GM12878 (cell line): Measurements from ENCODE around the gene SHH. TPM values are rescaled to one million over a fixed set of nuclear protein-coding genes. Genes with fewer than 3 reads are reported as not detected.

Experiments used
- ATAC-seq: fragments of 200-7000 bp; cut with Tn5 transposase; 3 replicates; pipeline ENCODE4 v1.9.1; 2020; ENCODE audit warnings: mild to moderate bottlenecking, moderate library complexity
- BruUV-seq: library from RNA; stranded (reverse); fragments of 400-500 nt; replicated peaks from 2 replicates; lab custom pipeline; 2021; lab: Mats Ljungman, UMichigan
- CTCF ChIA-PET: fragments of 300-600 bp; sonication (Branson Sonifier 250); formaldehyde crosslinking; extraction: SDS; loops from one replicate; lab custom pipeline; 2021; ENCODE audit warnings: inconsistent platforms; lab: Yijun Ruan, JAX
- POLR2A ChIA-PET: fragments of 350-600 bp; formaldehyde crosslinking; extraction: SDS; loops from one replicate; lab custom pipeline; 2021; ENCODE audit warnings: inconsistent platforms; lab: Charles Lee
- RAD21 ChIA-PET: fragments of 300-600 bp; sonication (Branson Sonifier 250); formaldehyde crosslinking; loops from one replicate; lab custom pipeline; 2023; ENCODE audit warnings: antibody characterized with exemption; ENCODE audit not compliant: unreplicated experiment; lab: Charles Lee
- SMC1A ChIA-PET: fragments of 300-600 bp; sonication (Branson Sonifier 250); formaldehyde crosslinking; loops from one replicate; lab custom pipeline; 2023; ENCODE audit not compliant: unreplicated experiment, uncharacterized antibody; lab: Charles Lee
- DNase-seq: peaks from one replicate; pipeline ENCODE4 v3.0.0-alpha.2; 2011; ENCODE audit warnings: low read depth, low spot score
- FAIRE-seq: peaks from 3 replicates; lab custom pipeline; 2011; peaks lifted over from hg19 to GRCh38; lab: Jason Lieb, UNC
- H2AFZ ChIP-seq: 2 replicates; pipeline ENCODE4 v1.6.0; 2011; ENCODE audit warnings: low read depth, low read length, control low read depth; ENCODE audit not compliant: control insufficient read depth
- H3K27ac ChIP-seq: 2 replicates; pipeline ENCODE4 v1.5.1; 2011; ENCODE audit warnings: control low read depth; ENCODE audit not compliant: control insufficient read depth, insufficient read depth
- H3K27me3 ChIP-seq, 2 experiments: replicated peaks in 1 of 2; 2 replicates each; pipeline versions ENCODE4 v1.6.0 to v1.6.1; 2011; ENCODE audit warnings: low read length in 1 of 2; ENCODE audit not compliant: control insufficient read depth in 2 of 2, insufficient read depth in 2 of 2
- H3K36me3 ChIP-seq, 2 experiments: 2 replicates each; pipeline ENCODE4 v1.5.1; 2011; ENCODE audit warnings: low read length in 1 of 2; ENCODE audit not compliant: control insufficient read depth in 2 of 2, insufficient read depth in 2 of 2
- H3K4me1 ChIP-seq: 2 replicates; pipeline ENCODE4 v1.6.1; 2011; ENCODE audit warnings: mild to moderate bottlenecking, low read length, moderate library complexity, mixed read lengths; ENCODE audit not compliant: control insufficient read depth, insufficient read depth
- H3K4me2 ChIP-seq: 2 replicates; pipeline ENCODE4 v1.6.0; 2011; ENCODE audit warnings: control low read depth; ENCODE audit not compliant: control insufficient read depth, insufficient read depth
- H3K4me3 ChIP-seq: fragments of 200-600 bp; sonication (generic); 2 replicates; pipeline ENCODE4 v1.5.1; 2016
- H3K79me2 ChIP-seq: 2 replicates; pipeline ENCODE4 v1.6.0; 2011; ENCODE audit warnings: low read length; ENCODE audit not compliant: control insufficient read depth, insufficient read depth
- H3K9ac ChIP-seq: 2 replicates; pipeline ENCODE4 v1.8.0; 2011; ENCODE audit warnings: low read length, control low read depth, mixed read lengths; ENCODE audit not compliant: control insufficient read depth, insufficient read depth
- H3K9me3 ChIP-seq: replicated peaks from 3 replicates; pipeline ENCODE4 v1.5.1; 2011; ENCODE audit warnings: mild to moderate bottlenecking, low read length; ENCODE audit not compliant: control insufficient read depth, insufficient read depth
- H4K20me1 ChIP-seq: 2 replicates; pipeline ENCODE4 v1.6.0; 2011; ENCODE audit not compliant: control insufficient read depth, insufficient read depth
- CTCF ChIP-seq, 3 experiments: IDR thresholded peaks in 2 of 3; conservative IDR thresholded peaks in 1 of 3; 2 replicates each; pipeline ENCODE4 v1.5.1; 2011; ENCODE audit warnings: low read depth in 3 of 3, low read length in 3 of 3, mild to moderate bottlenecking in 3 of 3, control low read depth in 2 of 3, moderate library complexity in 2 of 3, inconsistent platforms in 1 of 3, mixed read lengths in 1 of 3; ENCODE audit not compliant: control insufficient read depth in 2 of 3, insufficient read depth in 1 of 3; ENCODE audit errors: extremely low read depth in 1 of 3
- IKZF2 ChIP-seq, 2 experiments: fragments of 450-650 bp; IDR thresholded peaks; 2 replicates each; pipeline ENCODE4 v1.6.1; 2017; ENCODE audit warnings: mild to moderate bottlenecking in 2 of 2, moderate library complexity in 2 of 2
- POLR2A ChIP-seq: IDR thresholded peaks from 2 replicates; pipeline ENCODE4 v1.6.1; 2011; ENCODE audit warnings: low read depth, mild to moderate bottlenecking, low read length
- RELA ChIP-seq: fragments of 450-650 bp; IDR thresholded peaks from 2 replicates; pipeline ENCODE4 v1.8.0; 2014; ENCODE audit warnings: borderline replicate concordance; ENCODE audit not compliant: partially characterized antibody
- SMAD1 ChIP-seq: fragments of 450-650 bp; IDR thresholded peaks from 2 replicates; pipeline ENCODE4 v1.6.1; 2018; ENCODE audit warnings: mild to moderate bottlenecking, low read depth; ENCODE audit not compliant: partially characterized antibody
- SMC3 ChIP-seq: IDR thresholded peaks from 2 replicates; pipeline ENCODE4 v1.6.1; 2011; ENCODE audit warnings: low read length, improper control_type of control experiment, borderline replicate concordance
- SREBF2 ChIP-seq: IDR thresholded peaks from 2 replicates; pipeline ENCODE4 v1.6.1; 2012; ENCODE audit warnings: mild to moderate bottlenecking, low read length
- TARDBP ChIP-seq: IDR thresholded peaks from 2 replicates; pipeline ENCODE4 v1.6.1; 2016; ENCODE audit warnings: borderline replicate concordance
- WGBS: methylation state at CpG from one replicate; pipeline ENCODE4 v1.1.6; 2016; ENCODE audit warnings: low lambda C conversion rate; ENCODE audit not compliant: insufficient replicate concordance, insufficient coverage; ENCODE audit errors: missing lambda C conversion rate; 5-methylcytosine and 5-hydroxymethylcytosine counted together
- in situ Hi-C: fragments of 300-500 bp; cut with MboI; formaldehyde crosslinking; loops from 9 replicates; pipeline ENCODE4 v1.14.3; 2018; ENCODE audit warnings: mixed read lengths
- intact Hi-C: fragments of 100-400 bp; cut with micrococcal nuclease; formaldehyde crosslinking; loops from one replicate; pipeline ENCODE4 v1.14.2; 2022; ENCODE audit not compliant: unreplicated experiment
- polyA plus RNA-seq, 11 experiments: library from polyadenylated mRNA; depleted of rRNA in 4 of 11; unstranded in 6 of 11; stranded (reverse) in 5 of 11; fragments of >200 nt; fragmentation: Nextera tagmentation in 4 of 11; fragmentation: Illumina TruSeq in 1 of 11; extraction: Ambion mirVana in 4 of 11; extraction: Trizol in 1 of 11; gene quantifications; 1 replicate in 1 of 11; 2 replicates in 10 of 11; pipeline versions ENCODE4 v1.2.1 to v1.2.3, GENCODE V29; 2011 to 2016; ENCODE audit warnings: inconsistent platforms in 2 of 11, missing spikeins in 2 of 11, low read depth in 1 of 11
- total RNA-seq, 4 experiments: library from RNA; depleted of rRNA in 3 of 4; stranded (reverse); fragments of >200 nt in 3 of 4; fragmentation: Illumina TruSeq in 1 of 4; extraction: Trizol in 1 of 4; gene quantifications; 2 replicates each; pipeline versions ENCODE4 v1.2.1 to v1.2.3, GENCODE V29; 2013 to 2021

SHH gene
- total and polyA plus RNA-seq, 10 of the 15 experiments (the other 5 are each of a cell fraction or from before 2014, with no cell fraction given) = not detected

GRCh38 chr7:155774947-155775346 lies 37.3 kb downstream of the SHH start:
- POLR2A ChIA-PET = no interaction called here
- RAD21 ChIA-PET = no interaction called here
- over 99% methylated on average over 14 of the region's 14 CpGs for whole genome bisulfite sequencing

More at GRCh38 chr7:155774947-155775346, 37.3 kb downstream of the SHH start:
- in situ Hi-C loops (loop anchor here (25.0 kb wide), 1 partner anchor 388 kb away; no protein-coding TSS in a partner anchor), intact Hi-C loops (no loop called here)
- Histone ChIP-seq H2AFZ (no peak overlapping the region), H3K9me3 (no peaks in the 10 kb centered on the region), H3K36me3 (peaks cover 14 to 53% of the 10 kb centered on the region in 2 experiments), H3K79me2 (no peaks in the 10 kb centered on the region), H3K27me3 (no peaks in the 10 kb centered on the region), H3K27ac (no peak overlapping the region), H4K20me1 (peaks cover 2% of the 10 kb centered on the region; the same call in 1 of the 2 replicates), H3K4me2 (no peak overlapping the region), H3K4me3 (no peak overlapping the region), H3K4me1 (no peaks in the 10 kb centered on the region), H3K9ac (no peak overlapping the region)
- no peak for TF ChIP-seq SMAD1
- no peak for TF ChIP-seq CTCF (IDR thresholded peaks at IDR 0.05 in 2 of 3, conservative IDR thresholded peaks at IDR 0.05 in 1 of 3; ENCODE audit: control insufficient read depth in 2 of 3, extremely low read depth in 1 of 3, insufficient read depth in 1 of 3, low read depth in 3 of 3, low read length in 3 of 3)
- no peak for TF ChIP-seq SMC3
- no peak for TF ChIP-seq POLR2A
- TF ChIP-seq IKZF2 (IDR thresholded peaks at IDR 0.05) = no peak
- TF ChIP-seq SREBF2 = no peak
- no peak for TF ChIP-seq RELA
- no peak for TF ChIP-seq TARDBP
- CTCF ChIA-PET = interaction anchor here (0.6 to 1.0 kb wide), 2 partner anchors 40 to 1601 kb away, joined by 3 to 4 read pairs; no protein-coding TSS in a partner anchor
- DNase-seq (no peak), FAIRE-seq (no peak), ATAC-seq (no peak)
- SMC1A ChIA-PET = no interaction called here
- BruUV-seq = no TSS peak
